Stimulated activated CD8-positive, alpha-beta memory T cell treated with anti-CD3 and anti-CD28 coated beads, Interleukin-4, amount 100 ng/mL, for 1 hour (primary cell): ENCODE measurements around the gene SLC39A8.
"Not testable (repeated sequence)": the region's sequence is repeated elsewhere in the genome, so short reads cannot be mapped to it uniquely, and the experiment has no call there.

Source experiments
- DNase-seq, 2 donors: peaks; one replicate each; pipeline ENCODE4 v3.0.0-alpha.2; 2020; ENCODE audit warnings: low read depth in 2 of 2, low spot score in 1 of 2

The SLC39A8 gene

GRCh38 chr4:102344954-102345794 is at the start of gene SLC39A8:
SLC39A8 (minus strand) TSS chr4:102345482; CDS start chr4:102344662, 820 bp downstream.
- peak; percentile 52 to 69 for DNase-seq

- DNase-seq = no peak
Measured at GRCh38 chr4:102392033-102392744, 46.9 kb upstream of the SLC39A8 start.

GRCh38 chr4:102390438-102390837 is 45.2 kb upstream of the SLC39A8 start:
- DNase-seq = no peak

- DNase-seq = no peak
Measured at GRCh38 chr4:102388611-102389010, 43.3 kb upstream of the SLC39A8 start.

- no peak for DNase-seq
Measured at GRCh38 chr4:102387552-102388150, 42.4 kb upstream of the SLC39A8 start.

GRCh38 chr4:102386966-102387365 is 41.7 kb upstream of the SLC39A8 start:
- no peak for DNase-seq

- not testable (repeated sequence) for DNase-seq
Measured at GRCh38 chr4:102380253-102380652, 35.0 kb upstream of the SLC39A8 start.

- DNase-seq = no peak
Measured at GRCh38 chr4:102362922-102363432, 17.7 kb upstream of the SLC39A8 start.

GRCh38 chr4:102358128-102358527 is 12.8 kb upstream of the SLC39A8 start:
- no peak for DNase-seq

- not testable (repeated sequence) for DNase-seq
Measured at GRCh38 chr4:102357637-102358036, 12.4 kb upstream of the SLC39A8 start.

GRCh38 chr4:102356562-102357202 is 11.4 kb upstream of the SLC39A8 start:
- DNase-seq = no peak

GRCh38 chr4:102355748-102356147 is 10.5 kb upstream of the SLC39A8 start:
- no peak for DNase-seq

- DNase-seq = no peak
Measured at GRCh38 chr4:102354671-102355454, 9.6 kb upstream of the SLC39A8 start.

GRCh38 chr4:102352781-102353180 is 7.5 kb upstream of the SLC39A8 start:
- no peak for DNase-seq

- no peak for DNase-seq
Measured at GRCh38 chr4:102350634-102351033, 5.4 kb upstream of the SLC39A8 start.

GRCh38 chr4:102348701-102349100 is 3.4 kb upstream of the SLC39A8 start:
- no peak for DNase-seq

GRCh38 chr4:102345795-102346100 is 466 bp upstream of the SLC39A8 start:
- DNase-seq = no peak

GRCh38 chr4:102344520-102344953 is 745 bp downstream of the SLC39A8 start:
- peak; percentile 14 to 44 for DNase-seq

GRCh38 chr4:102343964-102344519 is 1.2 kb downstream of the SLC39A8 start:
- no peak for DNase-seq

- no peak for DNase-seq
Measured at GRCh38 chr4:102342404-102343074, 2.7 kb downstream of the SLC39A8 start.
